Brain pericyte (primary cell): ENCODE measurements around the gene WASF3.

Experiments
- DNase-seq: peaks from one replicate; pipeline ENCODE4 v3.0.0-alpha.2; 2012; ENCODE audit warnings: low read depth, low spot score

WASF3 gene

DNA sequence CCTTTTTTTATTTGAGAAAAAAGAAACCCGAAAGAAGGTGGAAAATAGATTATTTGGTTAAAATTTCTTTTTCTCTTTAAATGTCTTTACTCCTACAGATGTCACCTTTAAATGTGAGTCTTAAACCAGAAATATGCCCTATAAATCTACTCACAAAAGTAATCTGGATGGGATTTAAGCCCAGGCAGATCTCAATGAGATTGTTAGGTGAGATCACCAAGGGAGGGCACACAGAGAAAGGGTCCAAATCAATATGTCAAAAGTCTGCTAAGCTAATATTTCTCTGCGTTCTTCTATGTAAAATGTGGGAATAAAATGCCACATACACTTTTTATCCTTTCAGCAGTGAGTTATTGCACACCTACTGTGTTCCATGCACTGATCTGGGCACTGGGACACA is 32.9 kb downstream of the WASF3 start:
- DNase-seq, result no peak

DNA sequence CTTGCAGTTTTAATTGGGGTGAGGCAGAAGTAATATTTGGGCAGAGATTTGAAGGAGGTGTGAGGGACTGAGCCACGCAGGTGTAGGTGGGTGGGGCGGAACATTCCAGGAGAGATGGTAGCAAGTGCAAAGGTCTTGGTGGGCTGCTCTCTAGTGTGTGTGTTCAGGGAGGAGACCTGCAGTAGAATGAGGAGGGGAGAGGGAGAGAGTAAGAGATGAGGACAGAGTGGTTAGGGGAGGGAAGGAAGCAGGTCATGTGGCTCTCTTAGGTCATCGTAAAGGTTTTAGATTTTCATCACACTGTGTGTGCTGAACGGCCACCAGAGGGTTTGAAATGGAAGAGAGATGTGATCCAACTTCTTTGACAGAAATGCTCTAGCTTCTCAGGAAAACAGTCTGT is 33.5 kb downstream of the WASF3 start:
- no peak for DNase-seq

DNA sequence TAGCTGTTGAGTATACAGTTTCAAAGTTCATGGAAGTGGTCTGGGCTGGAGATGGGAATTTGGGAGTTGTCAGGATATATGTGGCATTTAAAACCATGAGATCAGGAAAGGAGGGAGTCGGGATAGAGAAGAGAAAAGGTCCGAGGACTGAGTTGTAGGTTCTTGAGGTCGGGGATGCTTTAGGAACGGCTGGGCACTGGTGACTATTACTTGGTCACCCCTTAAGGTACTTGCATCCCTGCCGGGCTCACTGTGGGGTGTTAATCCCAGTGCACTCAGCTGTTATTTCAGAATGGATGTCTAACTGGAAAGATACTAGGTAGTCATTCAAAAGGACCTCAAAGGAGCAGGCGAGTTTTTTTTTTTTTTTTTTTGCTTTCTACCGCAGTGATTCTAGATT is 34.2 kb downstream of the WASF3 start:
- no peak for DNase-seq

DNA sequence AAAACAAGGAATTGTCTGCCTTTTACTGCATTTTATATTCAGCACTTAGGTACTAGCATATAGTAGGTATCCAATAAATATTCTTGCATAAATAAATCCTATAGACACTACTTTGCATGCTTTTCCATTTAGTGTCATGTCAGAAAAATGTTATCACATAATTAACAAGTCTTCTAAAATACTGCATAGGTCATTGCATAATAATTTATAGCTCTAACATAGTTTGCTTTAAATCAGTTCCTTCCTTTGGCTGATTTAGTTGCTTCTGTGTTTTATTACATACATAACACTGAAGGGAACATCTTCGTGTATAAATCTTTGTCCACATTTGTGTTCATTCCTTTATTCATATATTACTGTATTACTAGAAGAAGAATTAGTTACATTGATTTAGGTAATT is 36.2 kb downstream of the WASF3 start:
- no peak for DNase-seq

DNA sequence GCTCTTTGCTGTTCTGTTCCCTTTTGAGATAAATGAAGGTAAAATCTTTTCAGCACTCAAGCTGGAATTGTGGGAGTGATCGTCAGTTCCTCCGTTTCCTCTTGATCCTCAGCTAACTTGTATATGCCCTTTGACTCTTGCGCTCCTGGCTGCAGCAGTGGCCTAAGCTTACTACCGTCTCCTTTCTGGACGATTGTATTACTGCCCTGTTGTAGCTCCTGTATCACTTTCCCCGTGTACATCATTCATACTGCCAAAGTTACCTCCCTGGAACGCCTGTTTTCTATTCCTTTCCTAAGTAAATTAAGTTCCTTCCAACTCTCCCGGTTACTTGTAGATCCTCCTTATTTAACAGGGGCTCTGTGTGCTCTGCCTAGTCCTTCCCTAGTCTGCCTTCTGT is 36.9 kb downstream of the WASF3 start:
- DNase-seq, result no peak

DNA sequence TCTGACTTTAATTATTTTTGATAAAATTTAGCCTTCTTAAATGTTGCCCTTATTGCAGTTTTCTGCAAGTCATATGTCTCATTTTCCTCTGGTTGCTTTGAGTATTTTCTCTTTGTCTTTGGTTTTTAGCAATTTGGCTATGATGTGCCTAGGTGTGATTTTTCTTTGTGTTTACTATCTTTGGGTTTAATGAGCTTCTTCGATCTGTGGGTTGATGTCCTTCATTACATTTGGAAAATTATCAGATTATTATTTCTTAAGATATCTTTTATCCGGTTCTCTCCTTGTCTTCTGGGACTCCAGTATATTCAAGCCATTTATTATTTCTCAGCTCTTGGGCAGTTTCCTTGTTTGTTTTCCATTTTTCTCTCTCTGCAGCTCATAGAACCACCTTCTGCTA is 39.0 kb downstream of the WASF3 start:
- no peak for DNase-seq

DNA sequence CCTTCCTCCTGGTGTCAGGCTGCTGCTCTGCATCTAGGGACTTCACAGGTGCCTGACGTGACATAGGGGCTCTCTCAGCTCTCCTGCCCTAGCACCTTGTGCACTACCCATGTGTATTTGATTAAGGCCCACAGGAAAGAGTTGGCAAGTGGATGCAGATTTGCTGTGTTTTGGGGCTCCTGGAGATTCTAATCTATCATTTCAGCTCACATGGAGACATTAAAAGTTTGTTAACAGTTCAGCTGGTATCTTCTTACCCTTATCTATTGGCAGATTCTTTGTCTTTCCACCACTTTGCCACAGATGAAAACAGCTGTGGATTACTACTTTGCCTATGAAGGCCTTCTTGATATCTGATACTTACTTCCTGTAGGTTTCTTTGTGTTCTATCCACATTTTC is 41.9 kb downstream of the WASF3 start:
- DNase-seq, result no peak

DNA sequence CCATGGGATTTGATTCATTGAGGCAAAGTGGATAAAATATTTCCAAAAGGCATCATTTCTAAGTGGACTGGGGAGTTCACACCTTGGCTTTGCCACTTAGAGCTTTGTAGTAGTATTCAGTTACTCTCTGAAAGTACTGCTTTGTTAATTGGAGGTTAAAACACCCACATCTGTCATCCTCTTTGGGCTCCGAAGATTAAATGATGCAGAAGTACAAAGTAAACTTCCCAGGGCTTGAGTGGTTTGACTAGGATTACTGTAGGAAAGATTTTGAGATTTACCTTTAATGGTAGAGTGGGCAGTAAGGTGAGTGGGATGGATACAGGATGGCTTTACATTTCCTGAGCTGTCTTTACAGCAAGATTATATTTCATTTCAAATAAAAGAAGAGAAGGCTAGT is 42.4 kb downstream of the WASF3 start:
- no peak for DNase-seq

DNA sequence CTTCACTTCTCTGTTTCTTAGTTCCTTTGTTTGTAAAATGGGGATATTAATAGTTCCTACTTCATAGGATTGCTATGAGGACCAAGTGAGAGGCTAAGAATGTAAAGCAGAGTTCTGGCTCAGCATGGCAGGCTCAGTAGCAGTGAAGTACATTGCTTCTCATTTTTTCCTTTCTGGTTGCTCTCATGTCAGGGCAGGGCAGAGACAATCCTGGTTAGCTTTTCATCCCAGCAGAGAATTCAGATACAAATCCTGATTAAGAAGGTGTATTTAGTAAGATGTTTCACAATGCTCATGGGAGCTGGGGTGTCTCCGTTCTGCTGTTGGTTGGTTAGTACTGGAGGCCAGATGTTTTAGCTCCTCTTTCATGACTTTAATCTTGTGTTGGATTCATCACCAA is 42.9 kb downstream of the WASF3 start:
- no peak for DNase-seq

DNA sequence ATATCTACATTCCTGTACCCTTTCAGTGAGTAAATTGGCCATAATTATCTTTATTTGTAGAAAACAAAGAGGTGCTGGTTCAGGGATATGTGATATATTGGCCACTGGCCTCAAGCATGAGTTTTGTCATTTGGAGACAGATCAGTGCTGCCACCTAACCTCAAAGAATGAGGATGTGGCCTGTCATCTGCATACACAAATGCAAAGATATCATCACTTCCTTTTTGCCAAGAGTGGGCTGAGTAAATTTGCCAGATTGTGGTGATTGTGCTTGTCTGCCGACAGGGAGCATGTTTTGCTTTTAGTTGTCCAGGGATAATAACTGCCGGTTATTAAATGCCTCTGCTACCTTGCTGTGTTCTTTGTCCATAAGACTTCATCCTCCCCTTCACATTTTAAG is 44.2 kb downstream of the WASF3 start:
- no peak for DNase-seq

DNA sequence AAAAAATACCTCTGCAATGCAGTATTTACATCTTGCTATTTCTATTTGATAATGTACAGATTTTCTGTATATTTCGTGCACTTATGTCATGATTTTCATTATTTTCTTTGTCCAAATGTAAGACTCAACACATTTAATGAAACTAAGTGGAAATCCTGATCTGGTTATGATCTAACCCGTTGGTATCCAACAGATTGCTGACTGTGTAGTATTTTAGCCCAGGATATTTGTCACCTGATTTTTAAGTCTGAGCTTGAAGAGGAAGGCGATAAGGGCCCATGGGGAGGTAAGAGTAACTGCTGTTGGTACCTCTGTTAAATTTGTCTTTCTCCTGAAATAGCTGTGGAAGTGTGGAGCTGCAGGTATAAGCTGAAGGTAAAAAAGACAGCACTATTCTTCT is 45.3 kb downstream of the WASF3 start:
- DNase-seq, result no peak

DNA sequence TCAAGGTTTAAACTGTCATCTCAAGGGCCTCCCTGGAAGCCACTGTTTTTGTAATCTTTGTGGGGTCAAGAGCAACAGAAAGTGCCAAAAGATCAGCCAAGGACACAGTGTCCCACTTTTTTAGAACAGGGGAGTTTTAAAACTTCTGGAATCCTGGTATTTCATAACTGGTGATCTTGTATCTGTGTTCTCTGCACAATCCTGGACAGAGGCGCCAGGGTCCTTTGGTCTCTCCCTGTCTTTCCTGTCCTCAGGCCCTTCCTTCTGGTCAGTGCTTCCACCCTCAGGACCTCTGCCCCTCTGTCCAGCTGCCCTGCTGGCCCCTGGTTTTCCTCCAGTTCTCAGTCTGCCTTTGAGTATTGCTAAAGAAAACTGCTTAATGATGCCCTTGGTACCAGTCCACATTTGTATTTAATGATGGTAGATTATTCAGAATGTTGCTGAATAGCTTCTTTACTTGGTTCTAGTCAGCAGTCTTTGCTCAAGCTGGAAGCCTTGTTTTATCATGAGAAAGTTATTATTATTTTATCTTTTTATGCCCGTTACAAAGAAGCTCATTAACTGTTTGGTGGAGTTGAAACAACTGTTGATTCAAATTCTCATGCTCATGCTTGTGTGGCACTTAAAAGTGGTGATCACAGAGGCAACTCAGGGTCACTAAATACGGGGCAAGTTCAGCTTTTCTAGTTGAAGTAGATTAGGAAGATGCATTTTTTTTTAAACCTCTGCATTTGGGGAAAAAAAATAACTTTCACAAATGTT is 47.5 kb downstream of the WASF3 start:
- no peak for DNase-seq

DNA sequence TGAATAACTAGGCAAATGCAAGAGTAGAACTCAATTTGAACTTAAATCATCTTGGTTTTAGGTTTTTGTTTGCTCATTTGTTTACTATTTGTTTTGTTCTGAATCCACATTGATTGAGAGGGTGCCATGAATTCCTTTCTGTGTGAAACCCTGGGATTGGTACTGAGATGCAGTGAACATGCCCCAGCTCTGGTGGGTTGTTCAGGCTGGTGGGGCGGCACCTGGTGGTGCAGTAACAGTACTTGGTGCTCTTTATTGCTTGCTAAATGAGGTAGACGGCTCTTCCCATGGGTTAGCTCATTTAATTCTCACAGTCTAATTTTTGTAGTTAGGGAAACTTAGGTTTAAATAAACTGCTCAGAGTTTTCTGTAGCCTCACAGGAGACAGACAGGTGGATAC is 48.4 kb downstream of the WASF3 start:
- no peak for DNase-seq

DNA sequence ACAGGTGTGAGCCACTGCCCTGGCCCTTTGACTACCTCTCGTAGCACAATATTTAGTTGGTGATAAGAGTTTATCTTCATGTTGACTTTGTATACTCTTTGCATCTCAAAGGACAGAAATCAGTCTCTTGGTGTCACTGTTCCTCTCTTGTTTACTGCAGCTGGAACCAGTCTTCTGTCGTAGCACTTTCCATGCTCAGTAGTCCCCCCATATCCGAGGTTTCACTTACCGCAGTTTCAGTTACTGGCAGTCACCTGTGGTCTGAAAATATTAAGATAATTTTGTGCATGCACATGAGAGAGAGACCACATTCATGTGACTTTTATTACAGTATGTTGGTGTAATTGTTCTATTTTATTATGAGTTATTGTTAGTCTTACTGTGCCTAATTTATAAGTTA is 49.1 kb downstream of the WASF3 start:
- no peak for DNase-seq

DNA sequence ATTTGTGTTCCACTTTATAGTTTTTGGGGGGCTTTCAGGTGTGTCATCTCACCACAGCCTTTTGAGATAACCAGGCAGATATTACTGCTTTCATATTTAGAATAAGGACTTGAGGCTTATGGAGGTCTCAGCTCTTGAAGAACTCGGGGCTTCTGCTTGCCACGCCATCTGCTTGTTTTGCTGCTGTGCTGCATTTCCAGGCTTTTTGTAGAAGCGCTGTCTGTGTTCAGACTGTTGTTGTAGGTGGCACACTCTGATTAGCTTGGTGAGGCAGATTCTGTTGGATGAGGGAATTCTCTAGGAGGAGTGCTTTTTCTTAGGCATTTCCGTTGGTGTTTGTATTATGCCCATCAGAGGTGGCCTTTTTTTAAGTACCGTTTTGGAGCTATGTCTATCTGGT is 57.2 kb downstream of the WASF3 start:
- no peak for DNase-seq

DNA sequence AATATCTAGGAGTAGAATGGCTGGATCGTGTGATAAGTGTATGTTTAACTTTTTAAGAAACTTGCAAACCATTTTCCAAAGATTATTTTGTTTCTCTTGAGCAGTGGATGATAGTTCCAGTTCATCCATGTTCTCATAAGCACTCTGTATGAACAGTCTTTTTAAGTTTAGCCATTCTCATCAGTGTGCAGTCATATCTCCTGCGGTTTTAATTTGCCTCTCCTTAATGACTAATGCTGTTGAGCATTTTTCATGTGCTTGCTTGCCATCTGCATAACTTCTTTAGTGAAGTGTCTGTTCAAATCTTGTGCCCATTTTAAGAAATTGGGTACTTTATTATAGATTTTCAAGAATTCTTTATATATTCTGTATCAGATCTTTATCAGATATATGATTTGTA is 58.6 kb downstream of the WASF3 start:
- DNase-seq, result no peak

DNA sequence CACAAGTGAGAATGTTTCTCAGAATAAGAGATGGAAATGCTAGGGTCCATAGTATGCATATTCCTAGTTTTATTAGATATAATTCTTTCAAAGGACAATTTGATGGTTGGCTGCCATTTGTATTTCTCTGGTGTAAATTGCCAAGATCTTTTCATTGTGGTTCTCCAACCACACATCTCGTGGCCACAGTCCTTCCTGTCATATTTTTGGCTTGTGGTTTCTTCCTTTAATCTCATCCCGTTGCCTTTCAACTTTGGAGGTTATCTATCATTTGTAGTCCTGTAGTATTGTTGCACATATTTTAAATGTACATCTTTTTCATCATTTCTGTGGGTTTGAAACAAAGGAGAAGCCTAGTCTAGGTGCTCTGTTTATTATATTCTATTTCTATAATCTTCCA is 61.2 kb downstream of the WASF3 start:
- no peak for DNase-seq

DNA sequence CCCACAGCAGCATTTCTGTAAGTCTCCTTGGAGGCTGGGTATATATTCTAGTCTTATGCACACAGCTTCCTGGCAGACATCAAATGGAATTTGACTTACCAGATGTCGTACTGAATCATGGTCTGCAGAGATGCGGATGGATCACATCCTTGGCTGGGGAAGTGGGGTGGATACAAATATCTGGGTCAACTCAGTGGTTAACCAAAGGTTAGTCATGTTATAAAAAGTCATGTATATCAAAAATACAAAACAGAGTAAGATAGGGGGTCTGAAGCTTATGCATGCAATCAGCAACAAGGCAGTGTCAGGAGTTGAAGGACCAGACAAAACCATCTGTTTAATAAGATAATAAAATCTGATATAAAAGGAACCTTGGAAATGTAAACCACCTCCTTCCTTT is 61.9 kb downstream of the WASF3 start:
- no peak for DNase-seq

DNA sequence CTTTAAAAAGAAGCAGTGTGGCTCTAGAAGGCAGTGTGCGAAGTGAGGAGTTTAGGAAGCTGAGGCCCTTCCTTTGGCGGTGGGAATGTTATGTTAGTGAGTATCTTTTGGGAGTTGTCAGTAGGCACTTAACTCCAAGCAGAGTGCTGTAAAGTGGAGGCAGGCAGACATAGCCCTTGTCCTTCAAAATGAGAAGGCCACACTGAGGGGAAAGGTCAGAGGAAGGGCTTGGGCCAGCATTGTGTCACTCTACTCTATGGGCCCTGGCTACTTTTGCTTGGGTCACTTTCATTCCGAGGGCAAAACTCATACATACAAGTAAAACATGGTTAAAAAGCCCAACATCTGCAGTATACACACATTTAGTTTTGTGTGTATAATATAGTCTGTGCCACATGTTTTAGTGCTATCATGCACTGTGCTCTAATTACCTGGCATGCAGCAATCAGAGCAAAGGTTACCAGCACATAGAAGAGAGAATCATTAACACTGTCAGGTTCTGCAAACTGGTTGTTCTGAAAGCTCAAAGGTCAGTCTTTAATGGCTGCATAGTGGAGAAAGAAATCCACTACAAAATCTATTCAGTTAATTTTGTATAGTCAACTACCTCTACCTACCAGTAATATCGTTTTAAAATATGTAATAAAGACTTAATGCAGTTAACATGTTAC is 64.4 kb downstream of the WASF3 start:
- no peak for DNase-seq

DNA sequence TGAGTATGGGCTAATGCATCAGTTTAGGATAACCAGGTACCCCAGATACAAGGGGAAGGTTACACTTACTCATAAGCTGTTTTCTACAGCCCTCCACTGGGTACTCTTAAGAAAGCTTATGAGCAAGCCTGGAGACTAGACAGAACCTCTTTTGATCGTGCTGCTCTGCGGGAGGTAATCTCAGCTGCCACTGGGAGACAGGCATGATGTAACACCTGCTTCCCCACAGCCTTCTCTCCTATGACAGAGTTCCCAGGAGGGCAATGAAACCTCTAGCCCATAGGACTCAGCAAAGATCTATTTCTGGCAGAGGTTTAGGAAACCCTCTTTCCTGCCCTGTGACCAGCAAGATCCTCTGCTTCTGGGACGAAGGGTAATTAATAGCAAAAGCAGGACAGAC is 65.6 kb downstream of the WASF3 start:
- no peak for DNase-seq

DNA sequence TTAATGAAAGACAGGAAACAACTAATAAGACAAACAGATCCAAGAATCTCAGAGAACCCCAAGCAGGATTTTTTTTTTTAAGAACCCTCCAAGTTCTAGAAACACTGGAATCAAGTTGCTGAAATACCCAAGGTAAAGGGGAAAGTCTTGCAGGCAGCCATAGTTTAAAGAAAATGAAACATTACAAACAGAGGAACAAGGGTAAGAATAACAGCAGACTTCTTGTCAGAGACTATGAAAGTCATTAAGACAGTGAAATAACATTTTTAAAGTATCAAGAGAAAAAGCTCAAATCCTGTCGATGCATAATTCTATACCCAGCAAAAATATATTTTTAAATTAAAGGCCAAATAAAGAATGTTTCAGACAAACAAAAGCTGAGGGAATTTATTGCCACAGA is 67.1 kb downstream of the WASF3 start:
- no peak for DNase-seq

DNA sequence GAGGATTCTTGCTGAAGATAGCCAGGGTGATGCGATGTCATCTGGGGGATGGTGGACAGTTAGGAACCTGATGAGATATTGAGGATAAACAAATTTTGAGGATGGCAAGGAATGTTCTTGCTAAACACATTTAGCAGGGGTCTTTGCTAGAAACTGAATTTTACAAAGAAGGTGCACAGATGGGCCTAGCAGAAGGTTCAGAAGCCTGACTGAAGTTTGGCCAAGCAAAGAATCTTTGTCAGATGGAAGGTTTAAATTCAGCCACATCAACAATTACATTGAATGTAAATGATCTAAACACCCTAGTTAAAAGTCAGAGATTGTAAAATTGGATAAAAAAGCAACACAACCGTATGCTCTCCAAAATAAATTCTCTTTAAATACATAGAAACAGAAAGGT is 68.8 kb downstream of the WASF3 start:
- DNase-seq, result no peak

DNA sequence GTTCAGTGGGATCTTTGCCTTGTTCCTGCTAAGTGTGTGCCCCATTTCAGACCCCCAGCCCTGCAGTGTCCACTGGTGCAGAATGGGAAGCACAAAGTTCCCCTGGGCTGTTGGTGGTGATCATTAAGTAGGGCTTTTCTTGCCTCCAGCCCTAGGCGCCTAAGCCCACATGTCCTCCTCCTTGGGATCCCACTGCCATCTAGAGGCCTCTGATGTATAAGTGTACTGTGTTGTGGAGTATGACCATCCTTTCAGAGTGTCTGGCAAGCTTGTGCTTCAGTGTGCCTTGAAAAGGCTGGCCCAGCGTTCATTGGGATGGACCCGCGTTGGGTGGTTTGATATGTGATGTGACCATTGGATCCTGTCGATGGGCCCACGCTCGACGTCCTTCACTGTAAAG is 71.2 kb downstream of the WASF3 start:
- no peak for DNase-seq
